HepG2 (cell line): Measurements from ENCODE around the gene CPA5.

Source experiments
- TF ChIP-seq, protein P1 (sequence below): sonication (generic); formaldehyde crosslinking; IDR thresholded peaks from 2 replicates; pipeline ENCODE4 v1.5.0; 2020; ENCODE audit warnings: missing genetic modification reagents
- TF ChIP-seq, protein P2 (sequence below): sonication (generic); formaldehyde crosslinking; IDR thresholded peaks from 2 replicates; pipeline ENCODE4 v1.8.1; 2023; ENCODE audit warnings: mild to moderate bottlenecking, missing genetic modification reagents, borderline replicate concordance

DNA sequence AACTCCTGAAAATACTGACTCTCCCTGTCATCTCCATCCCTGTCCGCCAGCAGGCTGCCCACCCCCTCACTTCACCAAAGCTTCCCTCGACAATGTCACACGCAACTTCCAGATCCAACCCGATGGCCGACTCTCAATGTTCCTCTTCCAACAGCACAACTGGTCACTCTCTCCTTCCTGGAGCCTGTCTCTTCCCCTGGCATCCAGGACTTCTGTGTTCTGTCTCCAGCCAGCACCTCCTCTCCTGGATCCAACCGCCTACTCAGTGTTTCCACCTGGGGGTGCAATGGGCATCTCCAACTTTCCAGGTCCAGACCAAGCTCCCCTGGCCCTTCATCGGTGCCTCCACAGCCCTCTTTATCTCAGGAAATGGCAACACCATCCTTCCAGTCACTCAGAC, 8.6 kb downstream of the CPA5 start:
- TF ChIP-seq, protein P1, sequence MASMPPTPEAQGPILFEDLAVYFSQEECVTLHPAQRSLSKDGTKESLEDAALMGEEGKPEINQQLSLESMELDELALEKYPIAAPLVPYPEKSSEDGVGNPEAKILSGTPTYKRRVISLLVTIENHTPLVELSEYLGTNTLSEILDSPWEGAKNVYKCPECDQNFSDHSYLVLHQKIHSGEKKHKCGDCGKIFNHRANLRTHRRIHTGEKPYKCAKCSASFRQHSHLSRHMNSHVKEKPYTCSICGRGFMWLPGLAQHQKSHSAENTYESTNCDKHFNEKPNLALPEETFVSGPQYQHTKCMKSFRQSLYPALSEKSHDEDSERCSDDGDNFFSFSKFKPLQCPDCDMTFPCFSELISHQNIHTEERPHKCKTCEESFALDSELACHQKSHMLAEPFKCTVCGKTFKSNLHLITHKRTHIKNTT, result no peak
- TF ChIP-seq, protein P2, sequence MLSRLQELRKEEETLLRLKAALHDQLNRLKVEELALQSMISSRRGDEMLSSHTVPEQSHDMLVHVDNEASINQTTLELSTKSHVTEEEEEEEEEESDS (CRISPR knock-in tag), result no peak
